CD14-positive monocyte (primary cell): ENCODE data around the gene BRICD5. TPM values are rescaled to one million over a fixed set of nuclear protein-coding genes. Genes with fewer than 3 reads are reported as not detected.

Source experiments
- DNase-seq, 3 donors: peaks; one replicate each; pipeline ENCODE4 v3.0.0-alpha.2; 2011 to 2022
- H2AFZ ChIP-seq: 2 replicates; pipeline ENCODE4 v1.6.0; 2012; ENCODE audit warnings: mild to moderate bottlenecking, low read depth, low read length, inconsistent platforms; ENCODE audit not compliant: insufficient read depth, poor library complexity, severe bottlenecking
- H3K27ac ChIP-seq, 2 donors: 1 replicate in 1 of 2; 2 replicates in 1 of 2; pipeline ENCODE4 v1.5.1; 2012 to 2013; ENCODE audit warnings: low read length in 2 of 2, control low read depth in 1 of 2, inconsistent platforms in 1 of 2, low read depth in 1 of 2, mild to moderate bottlenecking in 1 of 2
- H3K27me3 ChIP-seq, 2 donors: one replicate each; pipeline versions ENCODE4 v1.6.0 to v1.6.1; 2011 to 2013; ENCODE audit warnings: low read length in 2 of 2; ENCODE audit not compliant: control insufficient read depth in 2 of 2, insufficient read depth in 2 of 2
- H3K36me3 ChIP-seq, 2 donors: replicated peaks in 1 of 2; 1 replicate in 1 of 2; 2 replicates in 1 of 2; pipeline versions ENCODE4 v1.5.1 to v1.6.1; 2012 to 2013; ENCODE audit warnings: low read length in 2 of 2, control low read depth in 1 of 2, inconsistent platforms in 1 of 2, mild to moderate bottlenecking in 1 of 2; ENCODE audit not compliant: insufficient read depth in 2 of 2, control insufficient read depth in 1 of 2
- H3K4me1 ChIP-seq, 2 donors: 1 replicate in 1 of 2; 2 replicates in 1 of 2; pipeline versions ENCODE4 v1.5.1 to v1.6.1; 2012 to 2013; ENCODE audit warnings: low read length in 2 of 2, control low read depth in 1 of 2, inconsistent platforms in 1 of 2, mild to moderate bottlenecking in 1 of 2, moderate library complexity in 1 of 2; ENCODE audit not compliant: insufficient read depth in 2 of 2, control insufficient read depth in 1 of 2
- H3K4me2 ChIP-seq: replicated peaks from 2 replicates; pipeline ENCODE3; 2012; ENCODE audit warnings: low read length, moderate library complexity, mild to moderate bottlenecking; ENCODE audit not compliant: poor library complexity, severe bottlenecking; ENCODE audit errors: extremely low read depth
- H3K4me3 ChIP-seq, 3 experiments: fragments of 200-600 bp in 1 of 3; sonication (generic) in 1 of 3; replicated peaks in 1 of 3; 1 replicate in 2 of 3; 2 replicates in 1 of 3; pipeline ENCODE4 v1.5.1; 2011 to 2013; ENCODE audit warnings: low read length in 3 of 3, mild to moderate bottlenecking in 3 of 3, control low read depth in 2 of 3, low read depth in 2 of 3, inconsistent platforms in 1 of 3, moderate library complexity in 1 of 3
- H3K79me2 ChIP-seq: 2 replicates; pipeline ENCODE4 v1.6.0; 2012; ENCODE audit warnings: mild to moderate bottlenecking, control low read depth, inconsistent platforms, low read length, moderate library complexity; ENCODE audit not compliant: insufficient read depth
- H3K9ac ChIP-seq: 2 replicates; pipeline ENCODE4 v1.6.0; 2017; ENCODE audit warnings: low read length, mild to moderate bottlenecking; ENCODE audit not compliant: insufficient read depth, poor library complexity, severe bottlenecking
- H3K9me3 ChIP-seq, 2 donors: replicated peaks in 1 of 2; 1 replicate in 1 of 2; 2 replicates in 1 of 2; pipeline versions ENCODE4 v1.5.1 to v1.6.1; 2012 to 2013; ENCODE audit warnings: low read length in 2 of 2, control low read depth in 1 of 2; ENCODE audit not compliant: control insufficient read depth in 1 of 2, insufficient read depth in 1 of 2
- H4K20me1 ChIP-seq: 2 replicates; pipeline ENCODE4 v1.6.0; 2012; ENCODE audit warnings: mild to moderate bottlenecking, low read length, control low read depth, moderate library complexity; ENCODE audit not compliant: insufficient read depth
- H3K27ac Mint-ChIP-seq, 7 donors: one replicate each; pipeline ENCODE4 v1.8.0; 2020; ENCODE audit warnings: mild to moderate bottlenecking in 7 of 7, mixed read lengths in 7 of 7, moderate library complexity in 6 of 7, inconsistent platforms in 2 of 7
- H3K27me3 Mint-ChIP-seq, 3 donors: one replicate each; pipeline ENCODE4 v1.8.0; 2021 to 2022; ENCODE audit warnings: low read depth in 3 of 3, mild to moderate bottlenecking in 3 of 3, mixed read lengths in 3 of 3, moderate library complexity in 3 of 3, inconsistent platforms in 1 of 3
- H3K36me3 Mint-ChIP-seq, 2 donors: one replicate each; pipeline ENCODE4 v1.8.0; 2020; ENCODE audit warnings: mixed read lengths in 2 of 2, inconsistent platforms in 1 of 2, mild to moderate bottlenecking in 1 of 2
- H3K4me1 Mint-ChIP-seq: one replicate; pipeline ENCODE4 v1.8.0; 2020; ENCODE audit warnings: mild to moderate bottlenecking, mixed read lengths
- H3K4me3 Mint-ChIP-seq, 2 donors: one replicate each; pipeline ENCODE4 v1.8.0; 2020; ENCODE audit warnings: mild to moderate bottlenecking in 2 of 2, mixed read lengths in 2 of 2, moderate library complexity in 1 of 2
- H3K9me3 Mint-ChIP-seq, 7 donors: one replicate each; pipeline ENCODE4 v1.8.0; 2020 to 2022; ENCODE audit warnings: mixed read lengths in 7 of 7, mild to moderate bottlenecking in 6 of 7, moderate library complexity in 6 of 7, inconsistent platforms in 2 of 7
- WGBS: methylation state at CpG from one replicate; pipeline ENCODE4 v1.1.5; 2013; ENCODE audit warnings: missing lambda C conversion rate; ENCODE audit not compliant: insufficient coverage; 5-methylcytosine and 5-hydroxymethylcytosine counted together
- intact Hi-C, 2 donors: fragments of 100-400 bp; cut with micrococcal nuclease; formaldehyde crosslinking; loops; one replicate each; pipeline versions ENCODE4 v1.15.0 to v1.15.1; 2023
- polyA plus RNA-seq, 3 donors: library from polyadenylated mRNA; depleted of rRNA in 1 of 3; unstranded in 2 of 3; stranded (reverse) in 1 of 3; fragments of 300-500 nt in 2 of 3; fragments of >200 nt in 1 of 3; fragmentation: Illumina TruSeq in 2 of 3; gene quantifications; 1 replicate in 2 of 3; 2 replicates in 1 of 3; pipeline ENCODE4 v1.2.3, GENCODE V29; 2012 to 2021
- TF ChIP-seq, protein P1 (sequence below): fragments of 200-600 bp; IDR thresholded peaks from one replicate; pipeline ENCODE4 v1.8.0; 2022; ENCODE audit warnings: antibody characterized with exemption, mild to moderate bottlenecking

The BRICD5 gene
- polyA plus RNA-seq, 3 donors: 8.8 TPM; not detected in 2

DNA sequence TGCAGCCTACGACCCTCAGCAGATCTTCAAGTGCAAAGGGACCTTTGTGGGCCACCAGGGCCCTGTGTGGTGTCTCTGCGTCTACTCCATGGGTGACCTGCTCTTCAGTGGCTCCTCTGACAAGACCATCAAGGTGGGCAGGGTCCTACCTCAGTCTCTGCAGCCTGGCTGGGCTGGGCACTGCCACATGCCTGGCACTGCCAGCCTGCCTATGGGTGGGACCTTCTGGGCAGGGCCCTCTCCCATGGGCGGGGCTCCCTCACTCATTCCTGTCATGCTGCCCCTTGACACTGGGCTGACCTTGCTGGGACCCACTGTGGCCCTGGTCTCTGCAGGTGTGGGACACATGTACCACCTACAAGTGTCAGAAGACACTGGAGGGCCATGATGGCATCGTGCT is 36.7 kb downstream of the BRICD5 start:
- no peaks in the 10 kb centered on the region for H3K27me3 ChIP-seq
- H3K9ac ChIP-seq: no peak overlapping the region
- Mint-ChIP-seq H3K27me3 (no peaks in the 10 kb centered on the region), H3K4me3 (no peak overlapping the region), H3K27ac (no peak overlapping the region), H3K4me1 (no peaks in the 10 kb centered on the region), H3K36me3 (peaks cover 38 to 68% of the 10 kb centered on the region in 2 donors), H3K9me3 (peaks cover 0 to 2% (median 0%) of the 10 kb centered on the region in 7 donors)
- no peak overlapping the region for H2AFZ ChIP-seq
- intact Hi-C loops: no loop called here
- H3K36me3 ChIP-seq: peaks cover 67 to 85% of the 10 kb centered on the region in 2 donors
- TF ChIP-seq, protein P1, sequence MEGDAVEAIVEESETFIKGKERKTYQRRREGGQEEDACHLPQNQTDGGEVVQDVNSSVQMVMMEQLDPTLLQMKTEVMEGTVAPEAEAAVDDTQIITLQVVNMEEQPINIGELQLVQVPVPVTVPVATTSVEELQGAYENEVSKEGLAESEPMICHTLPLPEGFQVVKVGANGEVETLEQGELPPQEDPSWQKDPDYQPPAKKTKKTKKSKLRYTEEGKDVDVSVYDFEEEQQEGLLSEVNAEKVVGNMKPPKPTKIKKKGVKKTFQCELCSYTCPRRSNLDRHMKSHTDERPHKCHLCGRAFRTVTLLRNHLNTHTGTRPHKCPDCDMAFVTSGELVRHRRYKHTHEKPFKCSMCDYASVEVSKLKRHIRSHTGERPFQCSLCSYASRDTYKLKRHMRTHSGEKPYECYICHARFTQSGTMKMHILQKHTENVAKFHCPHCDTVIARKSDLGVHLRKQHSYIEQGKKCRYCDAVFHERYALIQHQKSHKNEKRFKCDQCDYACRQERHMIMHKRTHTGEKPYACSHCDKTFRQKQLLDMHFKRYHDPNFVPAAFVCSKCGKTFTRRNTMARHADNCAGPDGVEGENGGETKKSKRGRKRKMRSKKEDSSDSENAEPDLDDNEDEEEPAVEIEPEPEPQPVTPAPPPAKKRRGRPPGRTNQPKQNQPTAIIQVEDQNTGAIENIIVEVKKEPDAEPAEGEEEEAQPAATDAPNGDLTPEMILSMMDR: no peak
- no peak overlapping the region for H3K27ac ChIP-seq
- no peaks in the 10 kb centered on the region for H3K79me2 ChIP-seq
- no peaks in the 10 kb centered on the region for H3K4me1 ChIP-seq
- no peak overlapping the region for H3K4me2 ChIP-seq
- 98% methylated on average over 3 of the region's 4 CpGs for WGBS
- no peak for DNase-seq
- H3K4me3 ChIP-seq: no peak overlapping the region
- H3K9me3 ChIP-seq: no peaks in the 10 kb centered on the region
- H4K20me1 ChIP-seq: no peaks in the 10 kb centered on the region

DNA sequence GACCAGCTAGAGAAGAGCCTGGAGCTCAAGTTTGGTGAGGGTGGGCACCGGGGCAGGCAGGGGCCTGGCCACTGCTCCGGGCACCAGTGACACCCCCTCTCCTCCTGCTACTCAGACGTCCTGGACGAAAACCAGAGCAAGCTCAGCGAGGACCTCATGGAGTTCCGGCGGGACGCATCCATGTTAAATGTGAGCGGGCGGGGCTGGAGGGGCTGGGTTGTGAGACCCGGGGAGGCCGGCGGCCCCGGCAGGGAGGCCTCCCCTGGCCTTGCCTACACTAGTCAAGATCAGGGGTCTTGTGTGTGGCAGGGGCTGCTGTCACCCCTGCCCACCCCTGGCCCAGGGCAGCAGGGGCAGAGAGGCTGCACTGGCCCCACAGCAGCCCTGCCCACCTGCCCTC is 37.3 kb downstream of the BRICD5 start:
- Mint-ChIP-seq H3K36me3 (peaks cover 40 to 74% of the 10 kb centered on the region in 2 donors), H3K27ac (no peak overlapping the region), H3K4me1 (no peaks in the 10 kb centered on the region), H3K27me3 (no peaks in the 10 kb centered on the region), H3K4me3 (no peak overlapping the region), H3K9me3 (no peaks in the 10 kb centered on the region)
- Histone ChIP-seq H3K36me3 (peaks cover 72 to 91% of the 10 kb centered on the region in 2 donors), H3K9ac (no peak overlapping the region), H3K27ac (no peak overlapping the region), H3K79me2 (no peaks in the 10 kb centered on the region), H4K20me1 (no peaks in the 10 kb centered on the region), H2AFZ (no peak overlapping the region), H3K9me3 (no peaks in the 10 kb centered on the region), H3K4me3 (no peak overlapping the region), H3K4me2 (no peak overlapping the region), H3K4me1 (no peaks in the 10 kb centered on the region), H3K27me3 (no peaks in the 10 kb centered on the region)
- intact Hi-C loops: no loop called here
- WGBS: 98% methylated on average over 13 of the region's 14 CpGs
- DNase-seq: no peak
- TF ChIP-seq, protein P1: no peak
